AG09319 (cell line): Measurements from ENCODE around the gene TEX2.

Experiments
- DNase-seq: peaks from one replicate; pipeline ENCODE4 v3.0.0-alpha.2; 2010; ENCODE audit warnings: low read depth; ENCODE audit errors: extremely low read depth
- CTCF ChIP-seq: IDR thresholded peaks from 2 replicates; pipeline ENCODE4 v1.5.1; 2011; ENCODE audit warnings: low read depth, mild to moderate bottlenecking, inconsistent platforms, low read length, moderate library complexity

The TEX2 gene

GRCh38 chr17:64099543-64099942 lies 163.5 kb downstream of the TEX2 start:
- no peak for DNase-seq
- no peak for TF ChIP-seq CTCF
